Measurements from ENCODE around the gene APOF.
"Not testable (repeated sequence)": the region's sequence is repeated elsewhere in the genome, so short reads cannot be mapped to it uniquely, and the experiment has no call there.

Gene APOF

GRCh38 chr12:56366948-56367347, 4.3 kb upstream of the APOF start:
- DNase-seq: no peak

GRCh38 chr12:56361487-56362129, 1.0 kb downstream of the APOF start:
- DNase-seq: no peak

DNA sequence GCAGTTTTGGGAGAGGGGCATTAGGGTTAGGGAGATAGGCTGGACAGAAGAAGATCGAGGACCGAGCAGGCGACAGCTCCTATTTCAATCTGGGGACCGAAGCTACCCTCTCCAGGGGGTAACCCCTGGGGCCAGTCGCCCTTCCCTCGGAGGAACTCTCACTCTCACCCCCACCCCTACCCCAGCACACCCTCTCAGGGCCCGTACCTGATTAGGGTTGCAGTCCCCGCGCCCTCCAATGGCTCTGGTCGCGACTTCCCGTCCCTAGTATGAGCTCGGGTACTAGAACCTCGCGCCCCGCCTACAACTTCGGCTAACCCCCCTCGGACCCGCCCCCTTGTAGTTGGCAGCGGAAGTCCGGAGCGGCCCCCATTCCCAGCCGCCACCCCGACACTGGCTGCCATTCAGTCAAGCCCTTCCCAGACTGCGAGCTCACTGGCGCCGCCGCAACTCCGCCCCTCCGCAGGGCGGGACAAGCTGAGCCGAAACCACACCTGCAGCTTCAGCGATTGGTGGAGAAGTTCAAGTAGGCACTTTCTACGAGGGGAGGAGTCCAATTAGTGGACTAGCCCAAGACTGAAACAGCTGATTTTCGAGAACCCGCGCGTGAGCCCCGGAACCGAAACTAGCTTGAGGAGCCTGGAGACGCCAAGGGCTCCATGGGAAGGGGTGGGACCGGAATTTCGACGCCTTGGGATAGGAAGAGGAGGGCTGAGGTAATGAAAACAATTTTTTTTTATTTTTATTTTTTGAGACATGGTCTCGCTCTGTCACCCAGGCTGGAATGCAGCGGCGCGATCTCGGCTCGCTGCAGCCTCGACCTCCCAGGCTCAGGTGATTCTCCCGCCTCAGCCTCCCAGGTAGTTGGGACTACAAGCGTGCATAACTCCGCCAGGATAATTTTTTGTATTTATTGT, 2.5 kb downstream of the APOF start, which contains the start of gene STAT2:
Gene STAT2 (minus strand): TSS at position 257 of the 917 bp plus-strand sequence. CDS start 3,536 bp downstream, outside the sequence.
- DNase-seq: peak; percentile 99

DNA sequence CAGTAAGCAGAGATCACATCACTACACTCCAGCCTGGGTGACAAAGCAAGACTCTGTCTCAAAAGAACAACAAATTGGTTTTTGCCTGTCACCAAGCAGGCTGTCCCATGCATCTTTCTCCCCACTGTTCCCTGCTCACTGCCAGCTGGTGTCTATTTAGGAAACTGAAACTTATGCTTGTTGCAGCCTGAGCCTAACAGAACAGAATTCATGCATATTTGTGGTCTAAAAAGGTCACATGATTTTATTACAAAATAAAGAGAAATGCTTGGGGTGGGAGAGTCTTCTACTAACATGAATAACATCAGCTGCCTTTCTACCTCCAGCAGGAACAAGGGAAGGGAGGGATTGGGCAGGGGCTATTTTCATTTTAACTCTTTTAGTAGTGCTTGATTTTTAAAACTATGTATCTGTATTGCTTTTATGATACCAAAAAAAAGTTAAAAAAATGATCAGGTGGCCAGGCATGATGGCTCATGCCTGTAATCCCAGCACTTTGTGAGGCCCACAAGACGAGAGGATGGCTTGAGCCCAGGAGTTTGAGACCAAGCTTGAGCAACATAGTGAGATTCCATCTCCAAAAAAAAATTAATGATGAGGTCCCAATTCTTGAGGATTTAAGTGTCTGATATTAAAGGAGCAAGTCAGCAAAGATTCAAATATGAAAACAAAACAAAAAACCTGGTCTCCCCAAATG, 3.7 kb downstream of the APOF start:
- DNase-seq: no peak

GRCh38 chr12:56351325-56351724, 11.3 kb downstream of the APOF start:
- DNase-seq: no peak

DNA sequence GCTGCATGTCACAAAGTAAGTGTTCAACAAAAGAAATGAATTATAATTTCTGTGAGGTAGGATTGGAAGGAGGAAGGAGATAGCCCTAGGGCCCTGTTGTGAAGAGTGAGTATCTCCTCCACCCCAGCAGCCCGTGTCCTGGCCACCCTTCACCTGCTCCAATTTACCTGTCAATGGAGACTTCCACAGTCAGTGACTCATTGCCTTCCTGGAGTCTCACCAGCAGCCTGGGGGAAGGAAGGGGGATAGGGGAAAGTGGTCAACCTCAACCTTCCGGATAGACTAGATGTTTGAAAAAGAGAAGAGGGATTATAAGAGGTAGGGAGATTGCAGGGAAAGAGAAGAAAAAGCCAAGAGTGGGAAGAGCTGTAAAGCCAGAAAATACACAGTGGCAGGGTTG, 12.0 kb downstream of the APOF start:
- DNase-seq: no peak

DNA sequence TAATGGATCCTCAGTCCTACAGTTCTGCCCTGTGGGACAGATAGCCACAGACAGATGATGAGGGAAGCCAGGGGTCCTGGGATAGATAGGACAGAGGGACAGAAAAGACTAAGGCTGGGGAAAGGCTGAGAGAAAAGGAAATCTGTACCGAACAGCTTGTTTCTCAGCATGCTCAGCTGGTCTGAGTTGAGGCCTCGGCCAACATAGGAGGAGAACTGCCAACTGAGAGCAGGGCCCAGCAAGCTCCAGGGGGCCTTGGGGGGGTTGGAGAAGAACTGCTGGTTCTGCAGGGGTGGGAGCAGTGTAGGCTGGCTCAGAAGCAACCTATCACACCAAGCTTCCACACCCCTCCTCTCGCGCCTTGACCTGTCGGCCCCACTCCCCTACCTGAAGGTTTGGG, 13.9 kb downstream of the APOF start:
- DNase-seq: no peak

GRCh38 chr12:56347255-56347654, 15.4 kb downstream of the APOF start:
- not testable (repeated sequence) for DNase-seq

DNA sequence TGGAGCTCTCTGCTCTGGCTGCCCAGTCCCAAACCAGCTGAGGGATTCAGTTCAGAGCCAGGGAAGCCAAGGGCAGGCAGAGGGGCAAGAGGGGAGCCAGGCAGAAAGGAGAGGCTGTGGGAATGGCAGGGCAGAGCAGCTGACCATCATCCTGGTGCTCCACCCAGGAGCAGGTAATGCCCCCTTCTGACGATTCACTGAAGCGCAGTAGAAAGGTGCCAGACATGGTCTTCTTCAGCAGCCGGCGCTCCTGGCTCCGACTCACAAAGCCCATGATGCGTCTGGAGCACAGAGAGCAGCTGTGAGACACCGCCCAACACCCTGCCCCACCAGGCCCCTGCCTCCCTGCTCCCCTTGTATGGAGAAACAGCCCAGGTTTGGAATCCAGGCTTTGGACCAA, 16.0 kb downstream of the APOF start:
- no peak for DNase-seq

DNA sequence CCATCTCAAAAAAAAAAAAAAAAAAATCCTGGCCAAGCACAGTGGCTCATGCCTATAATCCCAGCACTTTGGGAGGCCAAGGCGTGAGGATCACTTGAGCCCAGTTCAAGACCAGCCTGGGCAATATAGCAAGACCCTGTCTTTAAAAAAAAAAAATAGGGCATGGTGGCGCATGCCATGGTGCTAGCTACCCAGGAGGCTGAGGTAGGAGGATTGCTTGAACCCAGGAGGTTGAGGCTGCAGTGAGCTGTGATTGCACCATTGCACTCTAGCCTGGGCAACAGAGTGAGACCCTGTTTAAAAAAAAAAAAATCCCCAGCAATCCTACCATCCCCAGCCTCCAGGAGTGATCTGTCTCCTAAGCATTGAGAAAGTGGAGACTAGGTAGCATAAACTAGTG, 20.4 kb downstream of the APOF start:
- DNase-seq: not testable (repeated sequence)

DNA sequence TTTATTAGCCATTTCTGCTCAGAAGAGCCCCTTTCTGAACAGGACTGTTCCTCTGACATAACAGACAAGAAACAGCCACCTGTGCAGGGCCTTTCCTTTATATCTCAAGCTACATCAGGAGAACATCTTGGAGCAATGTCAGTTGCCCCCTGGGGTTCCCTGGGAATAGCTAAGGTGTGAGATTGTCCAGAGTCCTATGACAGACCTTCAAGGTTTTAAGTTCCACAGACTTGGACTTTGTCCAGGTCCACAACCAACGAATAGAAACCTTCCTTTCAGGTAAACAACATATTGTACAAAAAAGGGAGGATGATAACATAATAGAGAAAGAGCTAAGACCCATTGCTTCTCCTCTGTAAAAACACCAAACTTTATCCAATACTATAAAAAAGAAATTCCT, 21.0 kb downstream of the APOF start:
- no peak for DNase-seq

DNA sequence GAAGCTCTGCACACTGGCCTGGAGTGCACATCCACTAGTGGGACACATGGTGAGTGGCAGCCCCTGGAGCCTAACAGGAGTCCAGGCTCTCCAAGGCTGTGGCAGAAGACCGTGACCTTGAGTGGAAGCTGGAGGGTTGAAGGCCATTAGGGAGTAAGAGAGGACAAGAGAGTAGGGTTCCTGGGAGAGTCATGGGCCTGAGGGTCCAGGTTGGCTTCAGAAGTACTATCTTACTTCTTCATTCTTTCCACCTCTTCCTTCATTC, 23.6 kb downstream of the APOF start:
- DNase-seq: no peak

- peak; percentile 87 for DNase-seq
These were observed 24.1 kb downstream of the APOF start, which contains the start of gene IL23A for GRCh38 chr12:56338308-56339157. Gene IL23A (plus strand): TSS chr12:56338884. CDS start chr12:56339045, 161 bp downstream.

- DNase-seq: no peak
These were observed 24.9 kb downstream of the APOF start for GRCh38 chr12:56337753-56338251.

GRCh38 chr12:56336361-56337167, 26.1 kb downstream of the APOF start:
- DNase-seq: no peak

- DNase-seq: not testable (repeated sequence)
These were observed 27.1 kb downstream of the APOF start for GRCh38 chr12:56335527-56335926.

- no peak for DNase-seq
These were observed 28.2 kb downstream of the APOF start for GRCh38 chr12:56334490-56334793.

GRCh38 chr12:56333679-56334489, 28.8 kb downstream of the APOF start, which contains the start of gene PAN2:
Gene PAN2 (minus strand): TSS chr12:56334000. CDS start chr12:56333094, 906 bp downstream.
- peak; percentile 93 for DNase-seq

DNA sequence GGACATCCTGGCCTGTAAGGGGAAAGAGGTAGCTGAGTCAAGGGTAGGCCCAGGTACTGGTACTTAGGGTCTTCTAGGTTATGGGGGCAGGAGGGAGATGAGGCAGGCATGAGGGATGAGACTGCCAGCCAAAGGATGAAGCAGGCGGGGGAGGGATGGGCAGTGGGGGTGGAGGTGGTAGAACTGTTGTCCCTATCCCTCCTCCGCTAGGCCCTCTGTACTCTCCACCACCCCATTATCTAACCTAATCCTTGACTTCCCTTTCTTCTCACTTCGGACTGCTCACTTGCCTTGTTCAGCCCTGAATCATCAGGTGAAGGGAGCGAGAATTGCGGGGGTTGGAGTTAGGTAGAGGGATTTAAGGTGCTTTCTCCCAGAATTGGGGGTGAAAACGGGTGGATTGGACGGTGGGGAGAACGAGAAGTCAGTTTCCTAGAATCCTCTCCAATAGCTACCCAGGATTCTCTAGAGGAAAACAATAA, 29.4 kb downstream of the APOF start:
- no peak for DNase-seq

- DNase-seq: peak; percentile 64
These were observed 30.0 kb downstream of the APOF start for GRCh38 chr12:56332512-56333196.
